Activated CD4-positive, alpha-beta memory T cell treated with anti-CD3 and anti-CD28 coated beads, Interleukin-2, amount 10 ng/mL, durations not matched to agents 7 days and 5 days (primary cell): ENCODE results near the gene PCDHGA6. TPM values are rescaled to one million over a fixed set of nuclear protein-coding genes. Genes with fewer than 3 reads are reported as not detected.
A peak's percentile ranks its signal among the peaks of the same experiment; 100 is the strongest.
"Not testable (repeated sequence)": the region's sequence is repeated elsewhere in the genome, so short reads cannot be mapped to it uniquely, and the experiment has no call there.

Experiments used
- CTCF ChIA-PET: fragments of 350-600 bp; sonication (Branson Sonifier 250); formaldehyde crosslinking; loops from one replicate; lab custom pipeline; 2021; ENCODE audit warnings: antibody characterized with exemption, inconsistent platforms; lab: Charles Lee
- POLR2A ChIA-PET: fragments of 350-600 bp; sonication (Branson Sonifier 250); formaldehyde crosslinking; loops from one replicate; lab custom pipeline; 2021; ENCODE audit warnings: antibody characterized with exemption; lab: Charles Lee
- DNase-seq: peaks from one replicate; pipeline ENCODE4 v3.0.0-alpha.2; 2020
- H3K27ac Mint-ChIP-seq: one replicate; pipeline ENCODE4 v1.8.0; 2021; ENCODE audit warnings: mild to moderate bottlenecking, mixed read lengths
- H3K27me3 Mint-ChIP-seq: one replicate; pipeline ENCODE4 v1.8.0; 2021; ENCODE audit warnings: mixed read lengths
- H3K36me3 Mint-ChIP-seq: one replicate; pipeline ENCODE4 v1.8.0; 2021; ENCODE audit warnings: low read depth, mixed read lengths
- H3K4me1 Mint-ChIP-seq: one replicate; pipeline ENCODE4 v1.8.0; 2021; ENCODE audit warnings: mixed read lengths
- H3K4me3 Mint-ChIP-seq: one replicate; pipeline ENCODE4 v1.8.0; 2021; ENCODE audit warnings: mild to moderate bottlenecking, mixed read lengths
- H3K9me3 Mint-ChIP-seq: one replicate; pipeline ENCODE4 v1.8.0; 2021; ENCODE audit warnings: mixed read lengths
- total RNA-seq, 2 experiments: library from RNA; stranded (reverse); gene quantifications; one replicate each; pipeline ENCODE4 v1.2.3, GENCODE V29; 2021

The PCDHGA6 gene
- total RNA-seq, result under 1 TPM; 0.10 TPM

DNA sequence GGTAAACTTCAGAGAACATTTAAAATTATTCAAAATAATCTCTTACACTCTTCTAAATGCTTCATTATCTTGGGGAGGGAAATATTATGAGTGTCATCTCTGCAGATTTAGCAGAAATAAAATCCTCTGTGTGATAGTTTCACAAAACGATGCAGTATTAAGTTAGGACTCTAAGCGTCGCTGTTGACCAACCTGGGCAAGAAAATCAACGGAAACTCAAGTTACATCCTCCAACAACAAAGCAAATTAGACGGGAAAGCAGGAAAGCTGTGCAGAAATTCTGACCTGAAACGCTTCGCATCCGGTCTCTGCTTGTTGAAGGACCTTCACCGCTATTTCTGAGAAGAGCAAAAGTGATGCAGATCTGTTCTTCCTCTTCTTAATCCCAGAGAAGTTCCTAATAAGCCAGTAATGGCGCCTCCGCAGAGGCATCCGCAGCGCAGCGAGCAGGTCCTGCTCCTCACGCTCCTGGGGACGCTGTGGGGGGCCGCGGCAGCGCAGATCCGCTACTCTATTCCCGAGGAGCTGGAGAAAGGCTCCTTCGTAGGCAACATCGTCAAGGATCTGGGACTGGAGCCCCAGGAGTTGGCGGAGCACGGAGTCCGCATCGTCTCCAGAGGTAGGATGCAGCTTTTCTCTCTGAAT, at the start of gene PCDHGA6:
Gene PCDHGA6, plus strand, starts transcription at position 219 of the 645 bp plus-strand sequence. Its CDS starts 193 bp downstream, at position 412.
- no peak within 1 kb of the TSS for H3K27ac Mint-ChIP-seq
- peaks cover 29% of the 10 kb centered on the region for H3K27me3 Mint-ChIP-seq
- H3K36me3 Mint-ChIP-seq, result peaks cover 11% of the 10 kb centered on the region
- DNase-seq, result no peak
- H3K4me3 Mint-ChIP-seq, result peak within 1 kb of the TSS; percentile 16
- ChIA-PET POLR2A (no interaction called here), CTCF (interaction anchor here (1.2 kb wide), 1 partner anchor 54 kb away, joined by 3 read pairs; no protein-coding TSS in a partner anchor)
- H3K4me1 Mint-ChIP-seq, result no peaks in the 10 kb centered on the region
- H3K9me3 Mint-ChIP-seq, result peaks cover 19% of the 10 kb centered on the region

DNA sequence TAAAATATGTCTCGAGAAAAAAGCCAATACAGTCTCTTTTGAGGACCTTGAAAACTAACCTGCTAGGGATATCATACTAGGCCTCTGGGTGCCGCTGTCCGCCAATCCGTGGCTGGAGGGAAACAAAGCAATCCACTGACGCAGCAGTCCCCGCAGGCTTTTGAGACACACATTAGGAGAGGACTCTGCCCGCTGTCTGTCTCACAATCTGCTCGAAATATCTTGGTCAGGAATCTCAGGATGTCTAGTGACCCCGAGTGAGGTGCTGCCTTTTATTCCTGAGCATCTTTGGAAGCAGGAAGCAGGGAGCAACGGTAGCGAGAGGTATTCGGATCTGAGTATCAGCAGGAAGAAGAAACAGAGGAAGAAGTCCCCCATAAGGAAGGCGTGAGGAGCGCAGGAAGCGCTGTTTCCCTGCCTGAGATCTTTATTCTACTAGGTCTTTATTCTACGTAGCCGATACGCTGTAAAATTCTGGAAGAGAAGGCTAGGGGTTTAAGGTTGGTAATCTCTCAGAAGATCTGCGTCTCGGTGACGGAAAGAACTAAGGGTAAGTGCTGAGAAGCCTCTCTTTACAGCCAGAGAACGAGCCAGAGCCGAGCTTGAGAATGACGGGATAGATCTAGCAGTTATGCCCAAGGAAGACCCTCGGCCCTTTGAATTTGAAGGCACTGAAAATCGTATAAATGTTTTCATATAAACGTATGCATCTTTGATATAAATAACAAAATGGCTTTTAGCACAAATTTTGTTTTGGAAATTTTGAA, 47.4 kb upstream of the PCDHGA6 start:
- ChIA-PET POLR2A (interaction anchor here (1.3 kb wide), 1 partner anchor 238 kb away, joined by 3 read pairs; no protein-coding TSS in a partner anchor), CTCF (interaction anchor here (0.7 to 1.6 kb wide), 10 partner anchors 9 to 241 kb away, joined by 3 to 6 read pairs (median 3); partner anchors contain the start of genes PCDHGA11 and PCDHGA2)
- peak overlapping the region; percentile 66 for H3K27ac Mint-ChIP-seq
- H3K4me1 Mint-ChIP-seq, result peaks cover 12% of the 10 kb centered on the region
- H3K36me3 Mint-ChIP-seq, result peaks cover 10% of the 10 kb centered on the region
- H3K27me3 Mint-ChIP-seq, result peaks cover 18% of the 10 kb centered on the region
- H3K9me3 Mint-ChIP-seq, result peaks cover 15% of the 10 kb centered on the region
- H3K4me3 Mint-ChIP-seq, result peak overlapping the region; percentile 80
- DNase-seq, result peak; percentile 76

DNA sequence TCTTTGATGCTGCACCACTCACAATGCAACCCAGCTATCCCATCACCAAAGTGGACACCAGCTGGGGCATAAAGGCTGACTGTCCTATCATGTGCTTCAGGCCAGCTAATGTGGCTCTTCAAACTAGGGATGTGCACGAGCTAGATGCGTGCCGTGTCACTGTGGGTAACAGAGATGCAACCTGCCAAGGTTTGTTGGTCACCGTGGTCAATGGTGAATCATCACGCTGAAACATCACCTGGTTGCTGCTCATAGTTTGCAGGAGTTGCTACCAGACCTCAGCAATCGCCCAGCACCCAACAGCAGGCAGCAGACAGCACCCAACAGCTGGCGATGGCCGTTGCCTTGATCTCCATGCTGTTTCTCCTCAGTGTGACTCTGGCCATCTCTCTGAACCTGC, 45.5 kb upstream of the PCDHGA6 start:
- peaks cover 3% of the 10 kb centered on the region for H3K9me3 Mint-ChIP-seq
- no peak overlapping the region for H3K27ac Mint-ChIP-seq
- POLR2A ChIA-PET, result interaction anchor here (1.0 to 1.1 kb wide), 2 partner anchors 8 to 14 kb away, joined by 3 to 9 read pairs; partner anchors contain the start of gene TAF7
- H3K4me3 Mint-ChIP-seq, result no peak overlapping the region
- H3K36me3 Mint-ChIP-seq, result peaks cover 4% of the 10 kb centered on the region
- no peak for DNase-seq
- CTCF ChIA-PET, result interaction anchor here (0.9 to 4.0 kb wide), 2 partner anchors 8 to 10 kb away, joined by 4 to 30 read pairs; partner anchors contain the start of gene TAF7
- peaks cover 19% of the 10 kb centered on the region for H3K27me3 Mint-ChIP-seq
- peaks cover 5% of the 10 kb centered on the region for H3K4me1 Mint-ChIP-seq

DNA sequence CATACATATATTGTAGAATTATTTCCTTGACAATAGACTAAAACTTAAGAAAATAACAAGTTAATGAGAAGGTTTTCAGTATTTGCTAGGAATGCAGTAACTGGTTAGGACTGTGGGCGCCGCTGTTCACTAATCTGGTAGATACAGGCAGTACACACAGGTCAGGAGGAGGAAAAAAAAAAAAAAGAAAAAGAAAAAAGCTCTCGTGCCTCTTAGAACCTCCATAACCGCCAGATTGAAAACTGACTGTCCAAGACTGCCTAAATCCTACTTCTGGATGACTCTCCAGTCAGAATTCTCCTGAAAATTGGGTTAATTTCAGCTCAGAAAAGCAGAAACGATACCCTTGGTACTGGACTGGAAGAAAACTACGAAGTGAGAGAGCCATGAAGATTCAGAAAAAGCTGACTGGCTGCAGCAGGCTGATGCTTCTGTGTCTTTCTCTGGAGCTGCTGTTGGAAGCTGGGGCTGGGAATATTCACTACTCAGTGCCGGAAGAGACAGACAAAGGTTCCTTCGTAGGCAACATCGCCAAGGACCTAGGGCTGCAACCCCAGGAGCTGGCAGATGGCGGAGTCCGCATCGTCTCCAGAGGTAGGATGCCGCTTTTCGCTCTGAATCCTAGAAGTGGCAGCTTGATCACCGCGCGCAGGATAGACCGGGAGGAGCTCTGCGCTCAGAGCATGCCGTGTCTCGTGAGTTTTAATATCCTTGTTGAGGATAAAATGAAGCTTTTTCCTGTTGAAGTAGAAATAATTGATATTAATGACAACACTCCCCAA, 43.2 kb upstream of the PCDHGA6 start, which contains the start of gene PCDHGA1:
Gene PCDHGA1, plus strand, starts transcription at position 216 of the 782 bp plus-strand sequence.
- Mint-ChIP-seq H3K9me3 (peaks cover 13% of the 10 kb centered on the region), H3K4me1 (peaks cover 5% of the 10 kb centered on the region), H3K4me3 (no peak within 1 kb of the TSS), H3K36me3 (peaks cover 4% of the 10 kb centered on the region), H3K27me3 (peaks cover 30% of the 10 kb centered on the region), H3K27ac (no peak within 1 kb of the TSS)
- ChIA-PET CTCF (interaction anchor here (0.7 to 4.0 kb wide), 10 partner anchors 9 to 993 kb away, joined by 3 to 30 read pairs (median 3); partner anchors contain the start of genes PCDHGA10, PCDHGA3, PCDHGB1 and PCDHGB3), POLR2A (interaction anchor here (2.4 kb wide), 1 partner anchor 10 kb away, joined by 19 read pairs; the partner anchor contains the start of gene TAF7)
- DNase-seq, result peak; percentile 39

DNA sequence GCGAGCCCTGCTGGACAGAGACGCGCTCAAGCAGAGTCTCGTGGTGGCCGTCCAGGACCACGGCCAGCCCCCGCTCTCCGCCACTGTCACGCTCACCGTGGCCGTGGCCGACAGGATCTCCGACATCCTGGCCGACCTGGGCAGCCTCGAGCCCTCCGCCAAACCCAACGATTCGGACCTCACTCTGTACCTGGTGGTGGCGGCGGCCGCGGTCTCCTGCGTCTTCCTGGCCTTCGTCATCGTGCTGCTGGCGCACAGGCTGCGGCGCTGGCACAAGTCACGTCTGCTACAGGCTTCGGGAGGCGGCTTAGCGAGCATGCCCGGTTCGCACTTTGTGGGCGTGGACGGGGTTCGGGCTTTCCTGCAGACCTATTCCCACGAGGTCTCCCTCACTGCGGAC, 41.1 kb upstream of the PCDHGA6 start:
- peaks cover 30% of the 10 kb centered on the region for H3K27me3 Mint-ChIP-seq

DNA sequence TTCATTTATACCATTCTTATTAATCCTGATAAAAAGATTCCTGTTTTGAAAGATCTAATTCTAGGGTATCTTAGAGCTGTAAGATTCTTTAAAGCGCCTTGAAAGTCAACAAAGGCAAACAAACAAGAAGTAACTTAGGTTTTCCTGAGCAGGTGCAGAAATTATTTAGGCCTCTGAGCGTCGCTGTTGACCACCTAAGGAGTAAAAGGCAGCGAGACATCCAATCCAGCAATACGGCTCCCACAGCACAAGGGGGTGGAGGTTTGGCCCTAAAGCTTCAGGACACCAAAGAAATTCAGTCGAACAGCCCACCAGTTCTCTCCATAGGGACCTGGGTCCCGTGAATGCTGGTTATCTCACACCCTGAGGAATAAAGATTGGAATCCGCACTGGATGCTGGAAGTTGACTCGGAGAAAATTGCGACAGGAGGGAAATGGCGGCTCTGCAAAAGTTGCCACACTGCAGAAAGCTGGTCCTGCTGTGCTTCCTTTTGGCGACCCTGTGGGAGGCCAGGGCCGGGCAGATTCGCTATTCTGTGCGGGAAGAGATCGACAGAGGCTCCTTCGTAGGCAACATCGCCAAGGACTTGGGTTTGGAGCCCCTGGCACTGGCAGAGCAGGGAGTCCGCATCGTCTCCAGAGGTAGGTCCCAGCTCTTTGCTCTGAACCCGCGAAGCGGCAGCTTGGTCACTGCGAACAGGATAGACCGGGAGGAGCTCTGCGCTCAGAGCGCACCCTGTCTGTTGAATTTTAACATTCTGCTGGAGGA, 35.0 kb upstream of the PCDHGA6 start, which contains the start of gene PCDHGA2:
Gene PCDHGA2, plus strand, starts transcription at position 223 of the 769 bp plus-strand sequence.
- Mint-ChIP-seq H3K4me1 (no peaks in the 10 kb centered on the region), H3K27ac (no peak within 1 kb of the TSS), H3K27me3 (peaks cover 26% of the 10 kb centered on the region), H3K36me3 (no peaks in the 10 kb centered on the region), H3K4me3 (no peak within 1 kb of the TSS), H3K9me3 (peaks cover 20% of the 10 kb centered on the region)
- no peak for DNase-seq
- POLR2A ChIA-PET, result interaction anchor here (1.0 kb wide), 1 partner anchor 18 kb away, joined by 5 read pairs; the partner anchor contains the start of gene TAF7
- CTCF ChIA-PET, result interaction anchor here (0.7 to 2.9 kb wide), 6 partner anchors 8 to 174 kb away, joined by 3 to 14 read pairs (median 4); partner anchors contain the start of genes PCDHGA1, PCDHGA10 and TAF7

More for the DNA sequence above, 41.1 kb upstream of the PCDHGA6 start:
- H3K4me3 Mint-ChIP-seq, DNase-seq, H3K4me1 Mint-ChIP-seq, H3K27ac Mint-ChIP-seq, H3K36me3 Mint-ChIP-seq, CTCF ChIA-PET: not testable (repeated sequence)
- peaks cover 15% of the 10 kb centered on the region for H3K9me3 Mint-ChIP-seq
- POLR2A ChIA-PET, result interaction anchor here (3.9 kb wide), 1 partner anchor 13 kb away, joined by 16 read pairs; the partner anchor contains the start of gene TAF7

DNA sequence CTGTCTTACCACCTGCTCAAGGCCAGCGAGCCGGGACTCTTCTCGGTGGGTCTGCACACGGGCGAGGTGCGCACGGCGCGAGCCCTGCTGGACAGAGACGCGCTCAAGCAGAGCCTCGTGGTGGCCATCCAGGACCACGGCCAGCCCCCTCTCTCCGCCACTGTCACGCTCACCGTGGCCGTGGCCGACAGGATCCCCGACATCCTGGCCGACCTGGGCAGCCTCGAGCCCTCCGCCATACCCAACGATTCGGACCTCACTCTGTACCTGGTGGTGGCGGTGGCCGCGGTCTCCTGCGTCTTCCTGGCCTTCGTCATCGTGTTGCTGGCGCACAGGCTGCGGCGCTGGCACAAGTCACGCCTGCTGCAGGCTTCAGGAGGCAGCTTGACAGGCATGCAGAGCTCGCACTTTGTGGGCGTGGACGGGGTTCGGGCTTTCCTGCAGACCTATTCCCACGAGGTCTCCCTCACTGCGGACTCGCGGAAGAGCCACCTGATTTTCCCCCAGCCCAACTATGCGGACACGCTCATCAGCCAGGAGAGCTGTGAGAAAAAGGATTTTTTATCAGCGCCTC, 32.8 kb upstream of the PCDHGA6 start:
- H3K27me3 Mint-ChIP-seq, result peaks cover 14% of the 10 kb centered on the region
- DNase-seq, POLR2A ChIA-PET, H3K4me3 Mint-ChIP-seq, CTCF ChIA-PET, H3K27ac Mint-ChIP-seq, H3K4me1 Mint-ChIP-seq, H3K36me3 Mint-ChIP-seq: not testable (repeated sequence)
- peaks cover 25% of the 10 kb centered on the region for H3K9me3 Mint-ChIP-seq

DNA sequence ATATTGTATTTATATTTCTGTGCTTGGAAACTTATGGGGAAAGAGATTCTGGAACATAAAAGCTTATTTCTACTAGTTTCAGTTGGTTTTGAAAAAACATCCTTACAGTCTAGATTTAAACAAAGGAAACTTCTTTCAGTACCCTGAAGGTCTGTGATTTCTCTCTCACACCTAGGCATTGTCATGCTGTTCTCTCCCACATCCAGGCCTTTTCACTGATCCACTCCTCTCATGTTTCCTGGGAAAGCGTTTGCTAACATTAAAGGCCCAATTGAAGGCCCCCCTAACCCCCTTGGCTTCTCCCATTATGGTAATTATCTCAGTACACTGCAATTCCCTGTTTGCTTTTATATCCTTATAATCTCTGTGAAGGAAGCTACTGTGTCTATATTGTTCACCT, 30.9 kb upstream of the PCDHGA6 start:
- Mint-ChIP-seq H3K4me3 (no peak overlapping the region), H3K27ac (no peak overlapping the region), H3K36me3 (peaks cover 5% of the 10 kb centered on the region), H3K27me3 (peaks cover 13% of the 10 kb centered on the region), H3K9me3 (peaks cover 31% of the 10 kb centered on the region), H3K4me1 (no peaks in the 10 kb centered on the region)
- CTCF ChIA-PET, result interaction anchor here (1.7 to 2.7 kb wide), 2 partner anchors 22 to 79 kb away, joined by 3 to 12 read pairs; partner anchors contain the start of gene TAF7
- no peak for DNase-seq
- POLR2A ChIA-PET, result interaction anchor here (0.6 kb wide), 2 partner anchors 59 to 92 kb away, joined by 3 read pairs; no protein-coding TSS in a partner anchor

DNA sequence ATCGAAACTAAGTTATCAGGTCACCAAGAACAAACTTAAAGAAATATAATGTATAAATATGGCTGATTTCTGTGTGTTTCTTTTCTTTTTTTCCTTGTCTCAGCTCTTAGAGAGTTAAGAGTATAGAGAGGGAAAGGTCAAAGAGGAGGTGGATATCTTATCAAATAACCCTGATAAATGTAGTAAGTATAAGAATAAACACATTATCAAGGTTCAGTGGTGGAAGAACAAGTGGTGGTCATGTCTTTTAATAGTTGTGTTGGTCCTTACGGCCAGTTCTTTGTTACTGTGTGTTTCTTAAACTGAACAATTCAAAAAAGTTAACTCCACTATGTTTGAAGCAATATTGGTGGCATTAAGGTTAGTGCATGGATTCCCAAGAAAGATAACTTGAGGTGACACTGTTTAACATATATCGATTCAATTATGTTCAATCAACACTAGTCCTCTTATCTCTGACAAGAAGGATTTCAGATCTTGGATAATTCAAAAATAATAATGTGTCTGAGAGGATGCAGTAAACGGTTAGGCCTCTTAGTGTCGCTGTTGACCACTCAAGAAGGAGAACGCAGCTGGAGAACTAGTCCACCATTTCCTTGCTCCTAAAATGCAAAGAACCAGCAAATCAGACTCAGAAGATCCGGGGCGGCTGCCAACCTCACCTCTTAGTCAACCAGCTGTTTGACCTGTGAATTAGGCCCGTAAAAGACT, 30.3 kb upstream of the PCDHGA6 start, which contains the start of gene PCDHGA3:
Gene PCDHGA3, plus strand, starts transcription at position 588 of the 711 bp plus-strand sequence. CDS start 205 bp downstream, outside the sequence.
- H3K4me1 Mint-ChIP-seq, result no peaks in the 10 kb centered on the region

DNA sequence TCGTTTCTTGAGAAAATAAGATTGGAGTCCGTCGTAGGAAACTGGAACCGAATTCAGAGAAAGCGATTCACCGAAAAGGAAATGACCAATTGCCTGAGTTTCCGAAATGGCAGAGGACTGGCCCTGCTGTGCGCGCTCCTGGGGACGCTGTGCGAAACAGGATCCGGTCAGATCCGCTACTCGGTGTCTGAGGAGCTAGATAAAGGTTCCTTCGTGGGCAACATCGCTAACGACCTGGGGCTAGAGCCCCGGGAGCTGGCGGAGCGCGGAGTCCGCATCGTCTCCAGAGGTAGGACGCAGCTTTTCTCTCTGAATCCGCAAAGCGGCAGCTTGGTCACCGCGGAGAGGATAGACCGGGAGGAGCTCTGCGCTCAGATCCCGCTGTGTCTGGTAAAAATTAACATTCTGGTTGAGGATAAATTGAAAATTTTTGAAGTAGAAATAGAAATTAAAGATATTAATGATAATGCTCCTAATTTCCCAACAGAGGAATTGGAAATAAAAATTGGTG, 29.7 kb upstream of the PCDHGA6 start:
- no peaks in the 10 kb centered on the region for H3K4me1 Mint-ChIP-seq
- no peak overlapping the region for H3K27ac Mint-ChIP-seq
- H3K9me3 Mint-ChIP-seq, result peaks cover 31% of the 10 kb centered on the region
- ChIA-PET CTCF (interaction anchor here (0.9 to 2.7 kb wide), 3 partner anchors 24 to 77 kb away, joined by 3 to 12 read pairs (median 3); partner anchors contain the start of gene TAF7), POLR2A (no interaction called here)
- DNase-seq, result no peak
- peak overlapping the region; percentile 44 for H3K4me3 Mint-ChIP-seq
- H3K27me3 Mint-ChIP-seq, result peaks cover 5% of the 10 kb centered on the region
- peaks cover 5% of the 10 kb centered on the region for H3K36me3 Mint-ChIP-seq

More for the DNA sequence above, 30.3 kb upstream of the PCDHGA6 start, which contains the start of gene PCDHGA3:
- DNase-seq, result no peak
- ChIA-PET POLR2A (interaction anchor here (0.6 kb wide), 1 partner anchor 59 kb away, joined by 3 read pairs; no protein-coding TSS in a partner anchor), CTCF (interaction anchor here (0.5 to 2.7 kb wide), 5 partner anchors 13 to 78 kb away, joined by 3 to 12 read pairs (median 3); partner anchors contain the start of gene TAF7)
- H3K36me3 Mint-ChIP-seq, result peaks cover 5% of the 10 kb centered on the region
- H3K27me3 Mint-ChIP-seq, result peaks cover 9% of the 10 kb centered on the region
- H3K4me3 Mint-ChIP-seq, result peak within 1 kb of the TSS; percentile 44
- H3K9me3 Mint-ChIP-seq, result peaks cover 31% of the 10 kb centered on the region
- no peak within 1 kb of the TSS for H3K27ac Mint-ChIP-seq
